Measurements from ENCODE around the gene TMEM203. TPM values are rescaled to one million over a fixed set of nuclear protein-coding genes. Genes with fewer than 3 reads are reported as not detected.

The TMEM203 gene
- total RNA-seq: 45.5 and 57.0 TPM in 2 replicates

GRCh38 chr9:137205126-137206069 lies at the start of gene TMEM203, which contains the start of gene NDOR1:
TMEM203 (minus strand) TSS chr9:137205648; CDS start chr9:137205414, 234 bp downstream.
NDOR1 (plus strand) TSS chr9:137205700; CDS start chr9:137205778, 78 bp downstream.

GRCh38 chr9:137254624-137255447 lies 49.4 kb upstream of the TMEM203 start, which contains the start of gene NELFB:
NELFB (plus strand) TSS chr9:137255327.

GRCh38 chr9:137251194-137251461 lies 45.7 kb upstream of the TMEM203 start, which contains the start of gene STPG3:
STPG3 (plus strand) TSS chr9:137251286; CDS start chr9:137251287, 1 bp downstream.

GRCh38 chr9:137240841-137241489 lies 35.5 kb upstream of the TMEM203 start, which contains the start of gene TUBB4B:
TUBB4B (plus strand) TSS chr9:137241287; CDS start chr9:137241361, 74 bp downstream.

GRCh38 chr9:137230705-137231371 lies 25.4 kb upstream of the TMEM203 start, which contains the start of gene SLC34A3:
SLC34A3 (plus strand) TSS chr9:137230901; CDS start chr9:137231703, 802 bp downstream.

GRCh38 chr9:137227054-137227852 lies 21.8 kb upstream of the TMEM203 start, which contains the start of gene RNF224:
RNF224 (plus strand) TSS chr9:137227502; CDS start chr9:137228336, 834 bp downstream.

GRCh38 chr9:137224830-137225694 lies 19.6 kb upstream of the TMEM203 start, which contains the start of gene CYSRT1:
CYSRT1 (plus strand) TSS chr9:137225174; CDS start chr9:137225622, 448 bp downstream.

GRCh38 chr9:137222190-137223077 lies 17.0 kb upstream of the TMEM203 start, which contains the start of gene RNF208:
RNF208 (minus strand) TSS chr9:137222240; CDS start chr9:137221212, 1,028 bp downstream.

GRCh38 chr9:137200311-137201204 lies 4.9 kb downstream of the TMEM203 start, which contains the start of gene TPRN:
TPRN (minus strand) TSS chr9:137200741; CDS start chr9:137200711, 30 bp downstream.

GRCh38 chr9:137188490-137189296 lies 16.8 kb downstream of the TMEM203 start, which contains the start of the genes ANAPC2 and SSNA1:
ANAPC2 (minus strand) TSS chr9:137188560; CDS start chr9:137188532, 28 bp downstream.
SSNA1 (plus strand) TSS chr9:137188676; CDS start chr9:137188727, 51 bp downstream.

GRCh38 chr9:137169896-137170358 lies 35.5 kb downstream of the TMEM203 start, which contains the start of gene LRRC26:
LRRC26 (minus strand) TSS chr9:137170051; CDS start chr9:137169943, 108 bp downstream.

Other genes starting within 250 kb of the TMEM203 start
- 0.39 and 78.2 TPM in 2 replicates for gene PTGDS, start 228.1 kb downstream of the TMEM203 start, total RNA-seq
- 1.9 TPM in 1 of 2 replicates, not detected in the other for gene LCNL1, start 222.7 kb downstream of the TMEM203 start, total RNA-seq
- gene PAXX, start 213.2 kb downstream of the TMEM203 start, total RNA-seq: 19.1 and 33.0 TPM in 2 replicates
- 3.1 and 6.2 TPM in 2 replicates for gene CLIC3, start 209.1 kb downstream of the TMEM203 start, total RNA-seq
- gene ABCA2, start 177.4 kb downstream of the TMEM203 start, total RNA-seq: 14.9 and 15.8 TPM in 2 replicates
- gene FUT7, start 173.6 kb downstream of the TMEM203 start, total RNA-seq: not detected in 2 replicates
- 25.2 and 54.9 TPM in 2 replicates for gene NPDC1, start 159.5 kb downstream of the TMEM203 start, total RNA-seq
- 0.72 TPM in 1 of 2 replicates, not detected in the other for gene ENTPD2, start 151.6 kb downstream of the TMEM203 start, total RNA-seq
- 5.0 and 10.7 TPM in 2 replicates for gene SAPCD2, start 135.1 kb downstream of the TMEM203 start, total RNA-seq
- gene UAP1L1, start 128.1 kb downstream of the TMEM203 start, total RNA-seq: 5.7 and 11.7 TPM in 2 replicates
- 50.3 and 94.1 TPM in 2 replicates for gene MAN1B1, start 118.7 kb downstream of the TMEM203 start, total RNA-seq
- 69.8 and 123 TPM in 2 replicates for gene DPP7, start 90.9 kb downstream of the TMEM203 start, total RNA-seq
- gene GRIN1, start 66.5 kb downstream of the TMEM203 start, total RNA-seq: not detected in 2 replicates
- not detected in 2 replicates for gene LRRC26, start 35.6 kb downstream of the TMEM203 start, total RNA-seq
- gene TMEM210, start 33.6 kb downstream of the TMEM203 start, total RNA-seq: not detected in 2 replicates
- gene ANAPC2, start 17.1 kb downstream of the TMEM203 start, total RNA-seq: 7.8 and 20.0 TPM in 2 replicates
- gene SSNA1, start 17.0 kb downstream of the TMEM203 start, total RNA-seq: 61.1 and 99.0 TPM in 2 replicates
- gene TPRN, start 4.9 kb downstream of the TMEM203 start, total RNA-seq: 7.8 and 12.2 TPM in 2 replicates
- gene NDOR1, start 52 bp upstream of the TMEM203 start, total RNA-seq: 8.3 and 15.6 TPM in 2 replicates
- 0.13 and 6.3 TPM in 2 replicates for gene RNF208, start 16.6 kb upstream of the TMEM203 start, total RNA-seq
- gene CYSRT1, start 19.5 kb upstream of the TMEM203 start, total RNA-seq: under 0.01 and 1.9 TPM in 2 replicates
- not detected in 2 replicates for gene RNF224, start 21.9 kb upstream of the TMEM203 start, total RNA-seq
- gene SLC34A3, start 25.3 kb upstream of the TMEM203 start, total RNA-seq: not detected in 2 replicates
- 224 and 626 TPM in 2 replicates for gene TUBB4B, start 35.6 kb upstream of the TMEM203 start, total RNA-seq
- gene STPG3, start 45.6 kb upstream of the TMEM203 start, total RNA-seq: not detected in 2 replicates
- gene NELFB, start 49.7 kb upstream of the TMEM203 start, total RNA-seq: 49.1 and 60.2 TPM in 2 replicates
- gene TOR4A, start 72.1 kb upstream of the TMEM203 start, total RNA-seq: 38.1 and 52.4 TPM in 2 replicates
- 0.78 and 1.8 TPM in 2 replicates for gene NRARP, start 96.6 kb upstream of the TMEM203 start, total RNA-seq
- 4.8 and 9.7 TPM in 2 replicates for gene EXD3, start 217.5 kb upstream of the TMEM203 start, total RNA-seq
- gene NOXA1, start 217.7 kb upstream of the TMEM203 start, total RNA-seq: 0.26 TPM in 1 of 2 replicates, not detected in the other
- gene ENTPD8, start 235.7 kb upstream of the TMEM203 start, total RNA-seq: not detected in 2 replicates

All from epithelial cell of alveolus of lung (primary cell).